Stimulated activated CD8-positive, alpha-beta memory T cell treated with anti-CD3 and anti-CD28 coated beads, Interleukin-4, amount 100 ng/mL, for 24 hours (primary cell): ENCODE results near the gene INO80.
"Not testable (repeated sequence)": the region's sequence is repeated elsewhere in the genome, so short reads cannot be mapped to it uniquely, and the experiment has no call there.

ENCODE experiments used
- DNase-seq: peaks from one replicate; pipeline ENCODE4 v3.0.0-alpha.2; 2020; ENCODE audit warnings: low read depth

The INO80 gene

GRCh38 chr15:41115652-41116115, 396 bp downstream of the INO80 start:
- DNase-seq = peak; percentile 68

GRCh38 chr15:41115161-41115651, 874 bp downstream of the INO80 start:
- no peak for DNase-seq

- no peak for DNase-seq
Measured at GRCh38 chr15:41106947-41107346, 9.1 kb downstream of the INO80 start.

- DNase-seq = no peak
Measured at GRCh38 chr15:41105348-41106334, 10.4 kb downstream of the INO80 start.

- no peak for DNase-seq
Measured at GRCh38 chr15:41104234-41104633, 11.8 kb downstream of the INO80 start.

- DNase-seq = no peak
Measured at GRCh38 chr15:41102854-41103253, 13.2 kb downstream of the INO80 start.

GRCh38 chr15:41096178-41096577, 19.9 kb downstream of the INO80 start:
- no peak for DNase-seq

GRCh38 chr15:41085029-41085428, 31.1 kb downstream of the INO80 start:
- no peak for DNase-seq

- DNase-seq = no peak
Measured at GRCh38 chr15:41080144-41080543, 35.9 kb downstream of the INO80 start.

GRCh38 chr15:41079717-41080116, 36.4 kb downstream of the INO80 start:
- DNase-seq = no peak

- not testable (repeated sequence) for DNase-seq
Measured at GRCh38 chr15:41078879-41079278, 37.2 kb downstream of the INO80 start.

GRCh38 chr15:41078125-41078524, 38.0 kb downstream of the INO80 start:
- DNase-seq = no peak

GRCh38 chr15:41073028-41073427, 43.1 kb downstream of the INO80 start:
- no peak for DNase-seq

- DNase-seq = no peak
Measured at GRCh38 chr15:41072013-41072412, 44.1 kb downstream of the INO80 start.

GRCh38 chr15:41066516-41066915, 49.6 kb downstream of the INO80 start:
- no peak for DNase-seq

- DNase-seq = no peak
Measured at GRCh38 chr15:41061667-41062066, 54.4 kb downstream of the INO80 start.

- DNase-seq = no peak
Measured at GRCh38 chr15:41060505-41060904, 55.6 kb downstream of the INO80 start.

GRCh38 chr15:41056810-41057209, 59.3 kb downstream of the INO80 start:
- DNase-seq = no peak

GRCh38 chr15:41055706-41056105, 60.4 kb downstream of the INO80 start:
- DNase-seq = no peak

- no peak for DNase-seq
Measured at GRCh38 chr15:41051139-41051538, 64.9 kb downstream of the INO80 start.

GRCh38 chr15:41048852-41049251, 67.2 kb downstream of the INO80 start:
- no peak for DNase-seq

- DNase-seq = no peak
Measured at GRCh38 chr15:41048397-41048796, 67.7 kb downstream of the INO80 start.

GRCh38 chr15:41047474-41047873, 68.6 kb downstream of the INO80 start:
- no peak for DNase-seq
